Panc1 (cell line): ENCODE data around the gene KIRREL3.

Experiments used
- POLR2AphosphoS5 ChIP-seq: IDR thresholded peaks from 2 replicates; pipeline ENCODE4 v1.6.1; 2012; ENCODE audit warnings: mild to moderate bottlenecking, low read depth, low read length, moderate library complexity
- REST ChIP-seq, 2 experiments: IDR thresholded peaks; 2 replicates each; pipeline ENCODE4 v1.6.1; 2011 to 2012; ENCODE audit warnings: low read depth in 2 of 2, control low read depth in 1 of 2, low read length in 1 of 2, mild to moderate bottlenecking in 1 of 2, moderate library complexity in 1 of 2; ENCODE audit not compliant: insufficient read depth in 1 of 2
- SIN3A ChIP-seq: IDR thresholded peaks from 2 replicates; pipeline ENCODE4 v1.6.1; 2012; ENCODE audit warnings: low read depth, mild to moderate bottlenecking, low read length, moderate library complexity, borderline replicate concordance; ENCODE audit not compliant: insufficient read depth
- TF ChIP-seq, protein P1 (sequence below): fragments of 450-650 bp; IDR thresholded peaks from 2 replicates; pipeline ENCODE4 v1.5.1; 2017; ENCODE audit warnings: mild to moderate bottlenecking

- no peak for TF ChIP-seq POLR2AphosphoS5
- TF ChIP-seq, protein P1, sequence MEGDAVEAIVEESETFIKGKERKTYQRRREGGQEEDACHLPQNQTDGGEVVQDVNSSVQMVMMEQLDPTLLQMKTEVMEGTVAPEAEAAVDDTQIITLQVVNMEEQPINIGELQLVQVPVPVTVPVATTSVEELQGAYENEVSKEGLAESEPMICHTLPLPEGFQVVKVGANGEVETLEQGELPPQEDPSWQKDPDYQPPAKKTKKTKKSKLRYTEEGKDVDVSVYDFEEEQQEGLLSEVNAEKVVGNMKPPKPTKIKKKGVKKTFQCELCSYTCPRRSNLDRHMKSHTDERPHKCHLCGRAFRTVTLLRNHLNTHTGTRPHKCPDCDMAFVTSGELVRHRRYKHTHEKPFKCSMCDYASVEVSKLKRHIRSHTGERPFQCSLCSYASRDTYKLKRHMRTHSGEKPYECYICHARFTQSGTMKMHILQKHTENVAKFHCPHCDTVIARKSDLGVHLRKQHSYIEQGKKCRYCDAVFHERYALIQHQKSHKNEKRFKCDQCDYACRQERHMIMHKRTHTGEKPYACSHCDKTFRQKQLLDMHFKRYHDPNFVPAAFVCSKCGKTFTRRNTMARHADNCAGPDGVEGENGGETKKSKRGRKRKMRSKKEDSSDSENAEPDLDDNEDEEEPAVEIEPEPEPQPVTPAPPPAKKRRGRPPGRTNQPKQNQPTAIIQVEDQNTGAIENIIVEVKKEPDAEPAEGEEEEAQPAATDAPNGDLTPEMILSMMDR = no peak
- TF ChIP-seq REST (IDR thresholded peaks at IDR 0.05; ENCODE audit: insufficient read depth in 1 of 2, low read depth in 2 of 2, low read length in 1 of 2) = no peak
- no peak for TF ChIP-seq SIN3A
Observed at GRCh38 chr11:126570489-126570888, 430.1 kb downstream of the KIRREL3 start.
